Measurements from ENCODE around the gene ALDH16A1. TPM values are rescaled to one million over a fixed set of nuclear protein-coding genes. Genes with fewer than 3 reads are reported as not detected.

Gene ALDH16A1
- total RNA-seq, 1 experiment from 2014 or later = 34.2 TPM

- intact Hi-C loops (cut with micrococcal nuclease) = no loop called here
- no peak for TF ChIP-seq CTCF (IDR thresholded peaks at IDR 0.05; ENCODE audit: unreplicated experiment)
- CTCF ChIA-PET = interaction anchor here (0.5 to 1.7 kb wide), 7 partner anchors 29 to 602 kb away, joined by 3 to 16 read pairs (median 4); no protein-coding TSS in a partner anchor
- Mint-ChIP-seq H3K9me3 (ENCODE audit: unreplicated experiment) (no peaks in the 10 kb centered on the region), H3K27ac (ENCODE audit: low read depth, unreplicated experiment) (no peak overlapping the region), H3K4me1 (ENCODE audit: insufficient read depth, unreplicated experiment) (peaks cover 32% of the 10 kb centered on the region), H3K4me3 (ENCODE audit: unreplicated experiment) (no peak overlapping the region), H3K27me3 (ENCODE audit: insufficient read depth, unreplicated experiment) (peaks cover 20% of the 10 kb centered on the region), H3K36me3 (ENCODE audit: insufficient read depth, unreplicated experiment) (peaks cover 37% of the 10 kb centered on the region)
- POLR2A ChIA-PET = interaction anchor here (0.6 to 1.4 kb wide), 3 partner anchors 7 to 200 kb away, joined by 3 to 7 read pairs (median 3); partner anchors contain the start of gene ALDH16A1
- no TSS peak for BruUV-seq (replicated peaks)
- no peak for DNase-seq (ENCODE audit: unreplicated experiment)
Observed at GRCh38 chr19:49445997-49446396, 7.0 kb upstream of the ALDH16A1 start.

GRCh38 chr19:49447485-49448431 lies 5.3 kb upstream of the ALDH16A1 start:
- BruUV-seq (replicated peaks) = no TSS peak
- H3K36me3 Mint-ChIP-seq (ENCODE audit: insufficient read depth, unreplicated experiment) = peaks cover 45% of the 10 kb centered on the region
- H3K4me1 Mint-ChIP-seq (ENCODE audit: insufficient read depth, unreplicated experiment) = peaks cover 21% of the 10 kb centered on the region
- H3K27me3 Mint-ChIP-seq (ENCODE audit: insufficient read depth, unreplicated experiment) = peaks cover 2% of the 10 kb centered on the region
- no peak overlapping the region for H3K27ac Mint-ChIP-seq (ENCODE audit: low read depth, unreplicated experiment)
- ChIA-PET CTCF (interaction anchor here (0.5 to 1.4 kb wide), 2 partner anchors 56 to 192 kb away, joined by 3 to 6 read pairs; no protein-coding TSS in a partner anchor), POLR2A (interaction anchor here (0.6 to 0.7 kb wide), 2 partner anchors 49 to 56 kb away, joined by 3 read pairs; no protein-coding TSS in a partner anchor)
- intact Hi-C loops (cut with micrococcal nuclease) = no loop called here
- peak; percentile 26 for DNase-seq (ENCODE audit: unreplicated experiment)
- H3K4me3 Mint-ChIP-seq (ENCODE audit: unreplicated experiment) = no peak overlapping the region
- TF ChIP-seq CTCF (IDR thresholded peaks at IDR 0.05; ENCODE audit: unreplicated experiment) = no peak
- H3K9me3 Mint-ChIP-seq (ENCODE audit: unreplicated experiment) = no peaks in the 10 kb centered on the region

GRCh38 chr19:49448432-49448786 lies 4.6 kb upstream of the ALDH16A1 start:
- peaks cover 25% of the 10 kb centered on the region for H3K4me1 Mint-ChIP-seq (ENCODE audit: insufficient read depth, unreplicated experiment)
- H3K27ac Mint-ChIP-seq (ENCODE audit: low read depth, unreplicated experiment) = peak overlapping the region; percentile 31
- no peaks in the 10 kb centered on the region for H3K27me3 Mint-ChIP-seq (ENCODE audit: insufficient read depth, unreplicated experiment)
- H3K9me3 Mint-ChIP-seq (ENCODE audit: unreplicated experiment) = no peaks in the 10 kb centered on the region
- ChIA-PET POLR2A (no interaction called here), CTCF (no interaction called here)
- BruUV-seq (replicated peaks) = no TSS peak
- peaks cover 45% of the 10 kb centered on the region for H3K36me3 Mint-ChIP-seq (ENCODE audit: insufficient read depth, unreplicated experiment)
- intact Hi-C loops (cut with micrococcal nuclease) = no loop called here
- DNase-seq (ENCODE audit: unreplicated experiment) = no peak
- no peak for TF ChIP-seq CTCF (IDR thresholded peaks at IDR 0.05; ENCODE audit: unreplicated experiment)
- H3K4me3 Mint-ChIP-seq (ENCODE audit: unreplicated experiment) = no peak overlapping the region

GRCh38 chr19:49450405-49450804 lies 2.6 kb upstream of the ALDH16A1 start:
- intact Hi-C loops (cut with micrococcal nuclease) = loop anchor here (5.0 kb wide), 1 partner anchor 37 kb away; the partner anchor contains the start of gene RPL13A
- ChIA-PET CTCF (interaction anchor here (0.6 to 1.6 kb wide), 5 partner anchors 8 to 225 kb away, joined by 3 to 7 read pairs (median 3); no protein-coding TSS in a partner anchor), POLR2A (interaction anchor here (1.0 to 4.8 kb wide), 4 partner anchors 38 to 179 kb away, joined by 3 to 43 read pairs (median 30); partner anchors contain the start of genes NOSIP, PRRG2, RPL13A and RPS11)
- TF ChIP-seq CTCF (IDR thresholded peaks at IDR 0.05; ENCODE audit: unreplicated experiment) = no peak
- Mint-ChIP-seq H3K27me3 (ENCODE audit: insufficient read depth, unreplicated experiment) (no peaks in the 10 kb centered on the region), H3K4me1 (ENCODE audit: insufficient read depth, unreplicated experiment) (peaks cover 16% of the 10 kb centered on the region), H3K27ac (ENCODE audit: low read depth, unreplicated experiment) (peak overlapping the region; percentile 99), H3K36me3 (ENCODE audit: insufficient read depth, unreplicated experiment) (peaks cover 45% of the 10 kb centered on the region), H3K9me3 (ENCODE audit: unreplicated experiment) (no peaks in the 10 kb centered on the region), H3K4me3 (ENCODE audit: unreplicated experiment) (peak overlapping the region; percentile 96)
- DNase-seq (ENCODE audit: unreplicated experiment) = no peak
- no TSS peak for BruUV-seq (replicated peaks)
